ENCODE measurements around the gene TFB1M. TPM values are rescaled to one million over a fixed set of nuclear protein-coding genes. Genes with fewer than 3 reads are reported as not detected.

The TFB1M gene
- 23.9 and 26.5 TPM in 2 replicates for total RNA-seq

DNA sequence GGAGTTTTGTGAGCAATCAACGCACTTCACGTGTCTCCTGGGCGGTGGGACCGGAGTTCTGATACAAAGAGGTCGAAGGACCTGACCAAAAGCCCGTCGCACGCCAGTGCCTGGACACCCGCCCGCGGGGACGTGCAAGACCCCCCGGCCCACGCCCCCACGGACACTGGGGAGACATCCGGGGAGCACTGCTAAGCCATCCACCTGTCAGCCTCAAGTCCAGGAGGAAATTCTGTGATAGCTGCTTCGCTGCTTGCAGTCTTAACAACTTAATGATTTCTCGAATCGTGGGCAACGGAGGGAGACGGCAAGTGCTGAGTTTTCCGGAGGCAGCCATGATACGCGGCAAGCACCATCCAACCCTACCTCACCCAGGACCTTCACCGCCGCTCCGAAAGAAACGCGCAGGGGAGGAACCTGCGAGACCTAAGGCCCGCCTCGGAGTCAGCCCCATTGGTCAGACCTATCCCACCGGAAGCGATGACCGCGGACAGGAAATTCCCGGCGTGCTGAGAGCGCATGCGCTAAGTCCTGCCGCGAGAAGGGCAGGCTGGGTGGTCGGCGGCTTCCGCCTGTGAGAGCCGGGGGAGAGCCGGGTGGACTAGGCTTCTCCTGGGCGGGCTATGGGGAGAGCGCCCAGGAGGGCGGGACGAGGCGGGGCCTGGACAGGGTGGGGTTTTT, at the start of gene TFB1M:
TFB1M (minus strand) TSS at position 393 of the 681 bp plus-strand sequence; CDS start at position 337, 56 bp downstream.

DNA sequence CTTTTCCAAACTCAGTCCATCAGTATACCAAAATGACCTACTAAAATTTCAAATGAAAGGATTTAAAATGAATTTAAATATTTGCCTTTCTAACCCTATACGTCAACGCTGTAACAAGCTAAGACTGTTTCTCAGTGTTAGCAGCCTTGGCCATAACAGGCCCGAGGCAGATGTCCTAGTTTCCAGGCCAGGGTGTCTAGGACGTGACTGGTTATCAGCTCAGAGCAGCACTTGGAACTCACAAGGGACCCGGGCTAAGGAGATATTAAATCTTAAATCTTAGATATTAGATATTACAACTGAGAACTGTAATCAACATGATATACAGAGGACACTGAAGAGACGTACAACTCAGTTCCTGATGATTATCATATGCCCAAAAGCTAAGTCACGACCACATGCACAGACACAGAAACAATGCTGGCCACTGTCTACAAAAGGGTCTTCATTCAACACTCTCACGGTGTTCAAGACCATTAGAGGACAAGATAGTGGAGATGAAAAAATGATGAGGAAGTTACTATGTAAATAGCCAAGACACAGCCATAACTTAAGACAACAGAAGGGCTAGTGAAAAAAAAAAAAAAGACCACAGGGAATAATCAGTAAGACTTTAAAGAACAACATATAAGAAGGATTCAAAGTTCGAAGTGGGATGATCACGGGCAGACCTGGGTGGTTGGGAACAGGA, 50.8 kb downstream of the TFB1M start, which contains the start of gene CLDN20:
CLDN20 (plus strand) TSS at position 641 of the 691 bp plus-strand sequence. CDS start 11,707 bp downstream, outside the sequence.

Other genes starting within 250 kb of the TFB1M start
- not detected in 2 replicates for gene CLDN20, start 50.5 kb downstream of the TFB1M start, total RNA-seq
- not detected in 2 replicates for gene NOX3, start 141.4 kb upstream of the TFB1M start, total RNA-seq